Measurements from ENCODE around the gene TMEM130.
"Not testable (repeated sequence)": the region's sequence is repeated elsewhere in the genome, so short reads cannot be mapped to it uniquely, and the experiment has no call there.

Gene TMEM130

GRCh38 chr7:98875501-98875900, 5.7 kb upstream of the TMEM130 start:
- DNase-seq, result no peak

GRCh38 chr7:98874942-98875341, 5.1 kb upstream of the TMEM130 start:
- no peak for DNase-seq

GRCh38 chr7:98873610-98874009, 3.8 kb upstream of the TMEM130 start:
- not testable (repeated sequence) for DNase-seq

GRCh38 chr7:98872328-98872924, 2.6 kb upstream of the TMEM130 start:
- DNase-seq, result no peak

- DNase-seq, result no peak
Observed at GRCh38 chr7:98870807-98871491, 1.1 kb upstream of the TMEM130 start.

- peak; percentile 20 for DNase-seq
Observed at GRCh38 chr7:98870121-98870651, 372 bp upstream of the TMEM130 start.

- no peak for DNase-seq
Observed at GRCh38 chr7:98869027-98869596, 702 bp downstream of the TMEM130 start.

GRCh38 chr7:98868450-98868849, 1.4 kb downstream of the TMEM130 start:
- no peak for DNase-seq

- no peak for DNase-seq
Observed at GRCh38 chr7:98866765-98867164, 3.0 kb downstream of the TMEM130 start.

GRCh38 chr7:98866351-98866750, 3.5 kb downstream of the TMEM130 start:
- no peak for DNase-seq

- no peak for DNase-seq
Observed at GRCh38 chr7:98864731-98865453, 4.9 kb downstream of the TMEM130 start.

GRCh38 chr7:98863601-98864000, 6.2 kb downstream of the TMEM130 start:
- DNase-seq, result no peak

- no peak for DNase-seq
Observed at GRCh38 chr7:98862716-98863420, 6.9 kb downstream of the TMEM130 start.

GRCh38 chr7:98862203-98862602, 7.6 kb downstream of the TMEM130 start:
- DNase-seq, result no peak

- no peak for DNase-seq
Observed at GRCh38 chr7:98860071-98860470, 9.7 kb downstream of the TMEM130 start.

GRCh38 chr7:98855610-98856422, 14.0 kb downstream of the TMEM130 start:
- DNase-seq, result no peak

GRCh38 chr7:98852826-98853225, 17.0 kb downstream of the TMEM130 start:
- DNase-seq, result no peak

GRCh38 chr7:98848918-98849317, 20.9 kb downstream of the TMEM130 start:
- DNase-seq, result no peak

- not testable (repeated sequence) for DNase-seq
Observed at GRCh38 chr7:98842552-98842951, 27.3 kb downstream of the TMEM130 start.

GRCh38 chr7:98841179-98841997, 28.4 kb downstream of the TMEM130 start:
- peak; percentile 34 for DNase-seq

GRCh38 chr7:98840722-98841121, 29.1 kb downstream of the TMEM130 start:
- no peak for DNase-seq
